SK-N-SH (cell line): ENCODE data around the gene AOAH. TPM values are rescaled to one million over a fixed set of nuclear protein-coding genes. Genes with fewer than 3 reads are reported as not detected.

ENCODE experiments used
- CTCF ChIA-PET: fragments of 300-600, 350-600 bp; formaldehyde crosslinking; extraction: SDS; loops from one replicate; lab custom pipeline; 2021; lab: Yijun Ruan, JAX
- POLR2A ChIA-PET: fragments of 350-600 bp; sonication (Branson Sonifier 250); formaldehyde crosslinking; extraction: SDS; loops from one replicate; lab custom pipeline; 2020; ENCODE audit warnings: antibody characterized with exemption, inconsistent platforms; lab: Yijun Ruan, JAX
- DNase-seq: peaks from one replicate; pipeline ENCODE4 v3.0.0; 2012
- H2AFZ ChIP-seq: fragments of 200-600 bp; sonication (generic); 2 replicates; pipeline ENCODE4 v1.8.1; 2016; ENCODE audit warnings: antibody characterized with exemption, mild to moderate bottlenecking, low read depth
- H3F3A ChIP-seq: fragments of 200-600 bp; sonication (generic); replicated peaks from 2 replicates; pipeline ENCODE3; 2016; ENCODE audit warnings: antibody characterized with exemption, mild to moderate bottlenecking; ENCODE audit not compliant: insufficient read depth
- H3K27ac ChIP-seq, 2 experiments: fragments of 200-500 bp in 1 of 2; fragments of 200-600 bp in 1 of 2; sonication (Bioruptor generic) in 1 of 2; sonication (generic), shearing (Covaris generic) in 1 of 2; 2 replicates each; pipeline versions ENCODE4 v1.5.1 to v1.6.1; 2014 to 2016; ENCODE audit warnings: low read depth in 2 of 2, inconsistent platforms in 1 of 2, low read length in 1 of 2, mild to moderate bottlenecking in 1 of 2, mixed read lengths in 1 of 2
- H3K27me3 ChIP-seq: fragments of 200-600 bp; sonication (generic), shearing (Covaris generic); 2 replicates; pipeline ENCODE4 v1.6.1; 2016; ENCODE audit warnings: mixed run types; ENCODE audit not compliant: insufficient read depth
- H3K36me3 ChIP-seq, 2 experiments: fragments of 200-500 bp in 1 of 2; fragments of 200-600 bp in 1 of 2; sonication (Bioruptor generic) in 1 of 2; sonication (generic) in 1 of 2; replicated peaks in 1 of 2; 2 replicates each; pipeline versions ENCODE3 to v1.5.1; 2014 to 2016; ENCODE audit warnings: low read length in 1 of 2, mild to moderate bottlenecking in 1 of 2; ENCODE audit not compliant: insufficient read depth in 2 of 2, control insufficient read depth in 1 of 2
- H3K4me1 ChIP-seq, 2 experiments: fragments of 200-500 bp in 1 of 2; fragments of 200-600 bp in 1 of 2; sonication (Bioruptor generic) in 1 of 2; sonication (generic), shearing (Covaris generic) in 1 of 2; 2 replicates each; pipeline versions ENCODE4 v1.5.1 to v1.6.1; 2014 to 2016; ENCODE audit warnings: low read depth in 1 of 2, low read length in 1 of 2, mixed run types in 1 of 2; ENCODE audit not compliant: insufficient read depth in 2 of 2, control insufficient read depth in 1 of 2
- H3K4me2 ChIP-seq: fragments of 200-600 bp; sonication (generic), shearing (Covaris generic); 2 replicates; pipeline ENCODE4 v1.6.1; 2017; ENCODE audit warnings: mixed run types
- H3K4me3 ChIP-seq, 2 experiments: fragments of 200-500 bp in 1 of 2; fragments of 200-600 bp in 1 of 2; sonication (Bioruptor generic) in 1 of 2; sonication (generic), shearing (Covaris generic) in 1 of 2; 2 replicates each; pipeline versions ENCODE4 v1.5.1 to v1.8.1; 2014 to 2016; ENCODE audit warnings: low read depth in 2 of 2, inconsistent platforms in 1 of 2, low read length in 1 of 2, mild to moderate bottlenecking in 1 of 2, mixed read lengths in 1 of 2, moderate library complexity in 1 of 2
- H3K79me2 ChIP-seq: fragments of 200-600 bp; sonication (generic); 2 replicates; pipeline ENCODE4 v1.8.1; 2017; ENCODE audit warnings: mild to moderate bottlenecking; ENCODE audit not compliant: insufficient read depth
- H3K9ac ChIP-seq: fragments of 200-600 bp; sonication (generic); 2 replicates; pipeline ENCODE4 v1.6.1; 2017; ENCODE audit warnings: mixed run types
- H3K9me2 ChIP-seq: fragments of 200-600 bp; sonication (generic); 2 replicates; pipeline ENCODE4 v1.6.1; 2017; ENCODE audit warnings: mixed run types
- H3K9me3 ChIP-seq: fragments of 200-600 bp; sonication (generic); 2 replicates; pipeline ENCODE4 v1.6.1; 2017; ENCODE audit warnings: mixed run types, mild to moderate bottlenecking, moderate library complexity
- H4K20me1 ChIP-seq: fragments of 200-600 bp; sonication (generic); 2 replicates; pipeline ENCODE4 v1.6.1; 2017; ENCODE audit warnings: mild to moderate bottlenecking, mixed run types; ENCODE audit not compliant: insufficient read depth
- CHD2 ChIP-seq: fragments of 150-350 bp; IDR thresholded peaks from 2 replicates; pipeline ENCODE4 v1.6.1; 2018; ENCODE audit warnings: low read length; ENCODE audit not compliant: partially characterized antibody
- ELF1 ChIP-seq: IDR thresholded peaks from 2 replicates; pipeline ENCODE4 v1.4.0; 2012
- FOXJ3 ChIP-seq: sonication (generic); formaldehyde crosslinking; IDR thresholded peaks from 2 replicates; pipeline ENCODE4 v1.5.1; 2020; ENCODE audit warnings: mild to moderate bottlenecking, missing genetic modification reagents
- GABPA ChIP-seq: IDR thresholded peaks from 2 replicates; pipeline ENCODE4 v1.4.0; 2012; ENCODE audit warnings: low read depth, mild to moderate bottlenecking
- JUND ChIP-seq: IDR thresholded peaks from 2 replicates; pipeline ENCODE4 v1.4.0; 2012
- MAX ChIP-seq: IDR thresholded peaks from 2 replicates; pipeline ENCODE4 v1.4.0; 2012; ENCODE audit warnings: low read depth
- MEF2A ChIP-seq: IDR thresholded peaks from 2 replicates; pipeline ENCODE4 v1.4.0; 2012; ENCODE audit warnings: low read depth, borderline replicate concordance
- NFIC ChIP-seq: IDR thresholded peaks from 2 replicates; pipeline ENCODE4 v1.4.0; 2012; ENCODE audit warnings: borderline replicate concordance
- NRF1 ChIP-seq: IDR thresholded peaks from 2 replicates; pipeline ENCODE4 v1.6.1; 2012; ENCODE audit warnings: low read depth, mild to moderate bottlenecking, low read length
- RCOR1 ChIP-seq: fragments of 150-350 bp; IDR thresholded peaks from 2 replicates; pipeline ENCODE4 v1.6.1; 2017; ENCODE audit warnings: antibody characterized with exemption, low read length
- RFX5 ChIP-seq: IDR thresholded peaks from 2 replicates; pipeline ENCODE4 v1.6.1; 2012; ENCODE audit warnings: mild to moderate bottlenecking, improper control_type of control experiment, low read length
- SIN3A ChIP-seq: IDR thresholded peaks from 2 replicates; pipeline ENCODE4 v1.6.1; 2012; ENCODE audit warnings: low read depth, mild to moderate bottlenecking, low read length, moderate library complexity, borderline replicate concordance
- TAF1 ChIP-seq: IDR thresholded peaks from 2 replicates; pipeline ENCODE4 v1.6.1; 2012; ENCODE audit warnings: low read depth, mild to moderate bottlenecking, low read length, moderate library complexity, borderline replicate concordance
- TCF12 ChIP-seq: IDR thresholded peaks from 2 replicates; pipeline ENCODE4 v1.4.0; 2012
- TEAD4 ChIP-seq: IDR thresholded peaks from 2 replicates; pipeline ENCODE4 v1.4.0; 2012; ENCODE audit warnings: mild to moderate bottlenecking, borderline replicate concordance; ENCODE audit not compliant: insufficient read depth
- ZBTB33 ChIP-seq: IDR thresholded peaks from 2 replicates; pipeline ENCODE4 v1.4.0; 2012; ENCODE audit warnings: low read depth, borderline replicate concordance
- WGBS: methylation state at CpG from one replicate; pipeline ENCODE4 v1.1.6; 2017; ENCODE audit warnings: low lambda C conversion rate; 5-methylcytosine and 5-hydroxymethylcytosine counted together
- polyA plus RNA-seq, 3 experiments: library from polyadenylated mRNA; depleted of rRNA; stranded (reverse); fragments of >200 nt; gene quantifications; 2 replicates each; pipeline ENCODE4 v1.2.3, GENCODE V29; 2012
- TF ChIP-seq, protein P1 (sequence below): IDR thresholded peaks from 2 replicates; pipeline ENCODE4 v1.6.1; 2012; ENCODE audit warnings: mild to moderate bottlenecking, low read depth, low read length, moderate library complexity

AOAH gene
- polyA plus RNA-seq, 1 of the 3 experiments (the other 2 are of a cell fraction): not detected

GRCh38 chr7:36760856-36761762 is 36.8 kb upstream of the AOAH start (continued):
- TF ChIP-seq ELF1 (no peak), GABPA (no peak), CHD2 (no peak), NRF1 (no peak), FOXJ3 (CRISPR knock-in tag) (no peak), TCF12 (no peak), NFIC (no peak), MAX (no peak), ZBTB33 (no peak), RFX5 (no peak)
- TF ChIP-seq, all 33 proteins: peak for 0

- no peaks in the 10 kb centered on the region for H3F3A ChIP-seq
- POLR2A ChIA-PET: no interaction called here
- no peaks in the 10 kb centered on the region; a peak in 1 of 4 replicates for H3K4me1 ChIP-seq
- H2AFZ ChIP-seq: no peak overlapping the region
- H3K9me3 ChIP-seq: no peaks in the 10 kb centered on the region
- 29% methylated on average over 1 of the region's 1 CpG for WGBS
- no peaks in the 10 kb centered on the region for H3K9me2 ChIP-seq
- no peak overlapping the region for H3K27ac ChIP-seq
- no peak overlapping the region for H3K9ac ChIP-seq
- no peaks in the 10 kb centered on the region for H3K36me3 ChIP-seq
- DNase-seq: no peak
- H3K4me2 ChIP-seq: no peak overlapping the region
- no peaks in the 10 kb centered on the region for H4K20me1 ChIP-seq
- H3K4me3 ChIP-seq: no peak overlapping the region
- TF ChIP-seq SIN3A: no peak
- TF ChIP-seq JUND: no peak
- TF ChIP-seq RCOR1: no peak
- no peak for TF ChIP-seq TAF1
- TF ChIP-seq MAX: no peak
- no peak for TF ChIP-seq TEAD4
- TF ChIP-seq, protein P1, sequence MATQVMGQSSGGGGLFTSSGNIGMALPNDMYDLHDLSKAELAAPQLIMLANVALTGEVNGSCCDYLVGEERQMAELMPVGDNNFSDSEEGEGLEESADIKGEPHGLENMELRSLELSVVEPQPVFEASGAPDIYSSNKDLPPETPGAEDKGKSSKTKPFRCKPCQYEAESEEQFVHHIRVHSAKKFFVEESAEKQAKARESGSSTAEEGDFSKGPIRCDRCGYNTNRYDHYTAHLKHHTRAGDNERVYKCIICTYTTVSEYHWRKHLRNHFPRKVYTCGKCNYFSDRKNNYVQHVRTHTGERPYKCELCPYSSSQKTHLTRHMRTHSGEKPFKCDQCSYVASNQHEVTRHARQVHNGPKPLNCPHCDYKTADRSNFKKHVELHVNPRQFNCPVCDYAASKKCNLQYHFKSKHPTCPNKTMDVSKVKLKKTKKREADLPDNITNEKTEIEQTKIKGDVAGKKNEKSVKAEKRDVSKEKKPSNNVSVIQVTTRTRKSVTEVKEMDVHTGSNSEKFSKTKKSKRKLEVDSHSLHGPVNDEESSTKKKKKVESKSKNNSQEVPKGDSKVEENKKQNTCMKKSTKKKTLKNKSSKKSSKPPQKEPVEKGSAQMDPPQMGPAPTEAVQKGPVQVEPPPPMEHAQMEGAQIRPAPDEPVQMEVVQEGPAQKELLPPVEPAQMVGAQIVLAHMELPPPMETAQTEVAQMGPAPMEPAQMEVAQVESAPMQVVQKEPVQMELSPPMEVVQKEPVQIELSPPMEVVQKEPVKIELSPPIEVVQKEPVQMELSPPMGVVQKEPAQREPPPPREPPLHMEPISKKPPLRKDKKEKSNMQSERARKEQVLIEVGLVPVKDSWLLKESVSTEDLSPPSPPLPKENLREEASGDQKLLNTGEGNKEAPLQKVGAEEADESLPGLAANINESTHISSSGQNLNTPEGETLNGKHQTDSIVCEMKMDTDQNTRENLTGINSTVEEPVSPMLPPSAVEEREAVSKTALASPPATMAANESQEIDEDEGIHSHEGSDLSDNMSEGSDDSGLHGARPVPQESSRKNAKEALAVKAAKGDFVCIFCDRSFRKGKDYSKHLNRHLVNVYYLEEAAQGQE: no peak
- TF ChIP-seq MEF2A: no peak
- CTCF ChIA-PET: interaction anchor here (0.7 to 0.8 kb wide), 2 partner anchors 9 to 601 kb away, joined by 3 read pairs; no protein-coding TSS in a partner anchor
- H3K27me3 ChIP-seq: no peaks in the 10 kb centered on the region
- H3K79me2 ChIP-seq: no peaks in the 10 kb centered on the region
These were observed 34.6 kb upstream of the AOAH start for GRCh38 chr7:36758879-36759278.
